ENCODE data around the gene CEP97.

CEP97 gene

DNA sequence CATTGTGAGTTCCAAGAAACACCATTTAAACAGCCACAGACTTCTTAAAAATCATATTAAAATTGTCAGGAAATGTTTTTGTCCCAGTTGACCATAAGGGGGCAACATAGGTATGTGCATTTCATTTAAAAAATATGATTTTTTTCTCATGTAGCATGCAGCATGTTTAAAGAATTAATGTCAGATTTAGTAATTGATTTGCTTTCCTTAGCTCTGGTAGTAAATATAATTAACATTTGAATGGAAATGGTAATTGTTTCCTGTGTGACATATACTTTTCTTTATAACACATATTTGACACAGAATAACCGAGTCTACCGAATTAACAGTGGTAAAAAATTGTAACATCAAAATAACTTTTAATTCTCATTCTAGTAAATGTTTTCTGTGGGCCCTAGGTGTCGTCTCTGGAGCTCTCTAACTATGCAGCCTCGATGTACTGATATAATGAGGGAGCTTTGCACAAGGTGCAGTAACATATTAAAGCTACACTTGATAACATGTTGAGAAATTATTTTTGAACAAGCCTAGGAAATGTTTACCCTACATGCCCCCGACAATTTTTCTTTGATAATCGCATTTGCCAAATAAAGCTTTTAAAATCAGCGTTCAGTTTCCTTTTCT, 89.5 kb downstream of the CEP97 start:
- Histone ChIP-seq H3K9me3 (ENCODE audit: control insufficient read depth, low read length) (no peaks in the 10 kb centered on the region), H3K36me3 (ENCODE audit: control insufficient read depth, insufficient read depth, low read length) (no peaks in the 10 kb centered on the region), H3K4me1 (ENCODE audit: control insufficient read depth, insufficient read depth, low read length) (peaks cover 16% of the 10 kb centered on the region), H3K27me3 (ENCODE audit: control insufficient read depth, insufficient read depth, low read length) (no peaks in the 10 kb centered on the region), H3K4me3 (ENCODE audit: low read length) (no peak overlapping the region), H3K9ac (ENCODE audit: low read length) (peak overlapping the region; percentile 15)

GRCh38 chr3:101814835-101815234, 90.4 kb downstream of the CEP97 start:
- no peaks in the 10 kb centered on the region for H3K9me3 ChIP-seq (ENCODE audit: control insufficient read depth, low read length)
- H3K27me3 ChIP-seq (ENCODE audit: control insufficient read depth, insufficient read depth, low read length), result no peaks in the 10 kb centered on the region
- H3K9ac ChIP-seq (ENCODE audit: low read length), result no peak overlapping the region
- peaks cover 16% of the 10 kb centered on the region for H3K4me1 ChIP-seq (ENCODE audit: control insufficient read depth, insufficient read depth, low read length)
- no peak overlapping the region for H3K4me3 ChIP-seq (ENCODE audit: low read length)
- H3K36me3 ChIP-seq (ENCODE audit: control insufficient read depth, insufficient read depth, low read length), result no peaks in the 10 kb centered on the region

GRCh38 chr3:101816215-101817149, 92.1 kb downstream of the CEP97 start:
- no peaks in the 10 kb centered on the region for H3K9me3 ChIP-seq (ENCODE audit: control insufficient read depth, low read length)
- no peak overlapping the region for H3K9ac ChIP-seq (ENCODE audit: low read length)
- H3K36me3 ChIP-seq (ENCODE audit: control insufficient read depth, insufficient read depth, low read length), result no peaks in the 10 kb centered on the region
- no peak overlapping the region for H3K4me3 ChIP-seq (ENCODE audit: low read length)
- peaks cover 16% of the 10 kb centered on the region for H3K4me1 ChIP-seq (ENCODE audit: control insufficient read depth, insufficient read depth, low read length)
- H3K27me3 ChIP-seq (ENCODE audit: control insufficient read depth, insufficient read depth, low read length), result no peaks in the 10 kb centered on the region

GRCh38 chr3:101817992-101818391, 93.6 kb downstream of the CEP97 start:
- no peaks in the 10 kb centered on the region for H3K27me3 ChIP-seq (ENCODE audit: control insufficient read depth, insufficient read depth, low read length)
- H3K4me3 ChIP-seq (ENCODE audit: low read length), result no peak overlapping the region
- H3K9ac ChIP-seq (ENCODE audit: low read length), result no peak overlapping the region
- H3K4me1 ChIP-seq (ENCODE audit: control insufficient read depth, insufficient read depth, low read length), result peaks cover 16% of the 10 kb centered on the region
- no peaks in the 10 kb centered on the region for H3K9me3 ChIP-seq (ENCODE audit: control insufficient read depth, low read length)
- H3K36me3 ChIP-seq (ENCODE audit: control insufficient read depth, insufficient read depth, low read length), result no peaks in the 10 kb centered on the region

DNA sequence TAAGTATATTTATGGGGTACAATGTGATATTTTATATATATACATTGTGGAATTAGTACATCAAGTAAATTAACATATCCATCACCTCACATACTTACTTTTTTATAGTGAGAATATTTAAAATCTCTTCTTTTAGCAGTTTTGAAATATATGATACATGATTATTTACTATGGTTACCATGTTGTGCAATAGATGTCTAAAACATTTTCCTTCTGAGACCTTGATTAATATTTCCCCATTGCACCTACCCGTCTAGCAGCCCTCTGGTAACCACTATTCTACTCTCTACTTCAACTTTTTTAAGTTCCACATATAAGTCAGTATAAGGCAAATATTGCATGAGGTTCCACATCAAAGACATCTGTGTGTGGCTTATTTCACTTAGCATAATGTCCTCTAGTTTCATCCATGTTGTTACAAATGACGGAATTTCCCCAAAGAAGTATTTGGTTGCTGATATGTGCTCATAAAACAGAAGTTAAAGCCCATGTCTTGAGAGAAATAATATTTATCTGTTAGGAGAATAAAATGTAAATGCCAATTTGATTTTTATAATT, 95.3 kb downstream of the CEP97 start:
- Histone ChIP-seq H3K27me3 (ENCODE audit: control insufficient read depth, insufficient read depth, low read length) (no peaks in the 10 kb centered on the region), H3K4me3 (ENCODE audit: low read length) (no peak overlapping the region), H3K36me3 (ENCODE audit: control insufficient read depth, insufficient read depth, low read length) (no peaks in the 10 kb centered on the region), H3K9me3 (ENCODE audit: control insufficient read depth, low read length) (no peaks in the 10 kb centered on the region), H3K4me1 (ENCODE audit: control insufficient read depth, insufficient read depth, low read length) (peaks cover 8% of the 10 kb centered on the region), H3K9ac (ENCODE audit: low read length) (no peak overlapping the region)

Data from mucosa of stomach (tissue), 1 donor.